Subcutaneous adipose tissue (tissue), 4 donors: ENCODE measurements around the gene SNED1. TPM values are rescaled to one million over a fixed set of nuclear protein-coding genes. Genes with fewer than 3 reads are reported as not detected.

Experiments
- total RNA-seq, 4 donors: library from RNA; depleted of rRNA; stranded (reverse); fragments of >200 nt; gene quantifications; one replicate each; pipeline ENCODE4 v1.1.0, GENCODE V29; 2016
- TF ChIP-seq, protein P1 (sequence below): fragments of 450-650 bp; IDR thresholded peaks from one replicate; pipeline ENCODE4 v1.5.1; 2016; ENCODE audit warnings: low read depth, mild to moderate bottlenecking, control low read depth, antibody characterized with exemption, moderate library complexity

SNED1 gene
- total RNA-seq, 4 donors from 2014 or later, result 34.9 to 83.3 (median 39.7) TPM

DNA sequence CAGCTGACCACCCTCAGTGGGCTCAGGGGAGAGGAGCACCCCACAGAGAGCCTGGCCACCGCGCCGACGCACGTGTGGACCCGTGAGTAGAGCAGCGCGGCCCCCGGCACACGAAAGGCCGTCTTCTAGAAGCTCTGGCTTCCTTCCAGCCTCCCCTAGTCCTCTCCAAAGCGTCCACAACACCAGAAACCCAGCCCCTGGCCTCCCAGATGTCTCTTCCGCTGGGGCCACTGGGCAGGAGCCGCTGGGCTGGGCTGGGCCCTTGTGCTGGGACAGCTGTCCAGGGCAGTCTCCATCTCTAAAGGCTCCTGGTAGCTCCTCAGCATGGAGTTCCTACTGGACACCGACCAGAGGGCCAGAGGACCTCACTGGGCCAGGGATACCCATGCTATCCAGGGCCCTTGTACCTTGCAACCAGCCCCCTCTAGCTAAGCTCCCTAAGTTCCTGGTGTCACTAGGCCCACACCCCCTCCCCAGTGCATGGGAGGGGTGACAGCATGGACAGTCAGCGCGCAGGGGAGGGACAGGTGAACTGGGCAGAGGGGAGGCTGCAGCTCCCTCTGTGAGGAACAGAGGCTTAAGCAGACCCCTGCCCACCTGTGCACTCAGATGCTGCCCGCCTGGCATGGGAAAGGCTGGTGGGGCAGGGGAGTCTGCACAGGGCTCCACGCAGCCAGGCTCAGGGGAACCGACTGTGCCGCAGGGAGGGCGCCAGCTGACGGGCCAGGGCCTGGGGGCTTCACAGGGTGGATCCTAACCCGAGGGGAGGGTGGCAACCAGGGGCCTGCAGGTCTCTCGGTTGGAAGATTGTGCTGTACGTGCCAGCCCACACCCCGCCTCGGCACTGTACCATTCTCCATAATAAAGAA lies 70.8 kb downstream of the SNED1 start:
- TF ChIP-seq, protein P1, sequence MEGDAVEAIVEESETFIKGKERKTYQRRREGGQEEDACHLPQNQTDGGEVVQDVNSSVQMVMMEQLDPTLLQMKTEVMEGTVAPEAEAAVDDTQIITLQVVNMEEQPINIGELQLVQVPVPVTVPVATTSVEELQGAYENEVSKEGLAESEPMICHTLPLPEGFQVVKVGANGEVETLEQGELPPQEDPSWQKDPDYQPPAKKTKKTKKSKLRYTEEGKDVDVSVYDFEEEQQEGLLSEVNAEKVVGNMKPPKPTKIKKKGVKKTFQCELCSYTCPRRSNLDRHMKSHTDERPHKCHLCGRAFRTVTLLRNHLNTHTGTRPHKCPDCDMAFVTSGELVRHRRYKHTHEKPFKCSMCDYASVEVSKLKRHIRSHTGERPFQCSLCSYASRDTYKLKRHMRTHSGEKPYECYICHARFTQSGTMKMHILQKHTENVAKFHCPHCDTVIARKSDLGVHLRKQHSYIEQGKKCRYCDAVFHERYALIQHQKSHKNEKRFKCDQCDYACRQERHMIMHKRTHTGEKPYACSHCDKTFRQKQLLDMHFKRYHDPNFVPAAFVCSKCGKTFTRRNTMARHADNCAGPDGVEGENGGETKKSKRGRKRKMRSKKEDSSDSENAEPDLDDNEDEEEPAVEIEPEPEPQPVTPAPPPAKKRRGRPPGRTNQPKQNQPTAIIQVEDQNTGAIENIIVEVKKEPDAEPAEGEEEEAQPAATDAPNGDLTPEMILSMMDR, result no peak

DNA sequence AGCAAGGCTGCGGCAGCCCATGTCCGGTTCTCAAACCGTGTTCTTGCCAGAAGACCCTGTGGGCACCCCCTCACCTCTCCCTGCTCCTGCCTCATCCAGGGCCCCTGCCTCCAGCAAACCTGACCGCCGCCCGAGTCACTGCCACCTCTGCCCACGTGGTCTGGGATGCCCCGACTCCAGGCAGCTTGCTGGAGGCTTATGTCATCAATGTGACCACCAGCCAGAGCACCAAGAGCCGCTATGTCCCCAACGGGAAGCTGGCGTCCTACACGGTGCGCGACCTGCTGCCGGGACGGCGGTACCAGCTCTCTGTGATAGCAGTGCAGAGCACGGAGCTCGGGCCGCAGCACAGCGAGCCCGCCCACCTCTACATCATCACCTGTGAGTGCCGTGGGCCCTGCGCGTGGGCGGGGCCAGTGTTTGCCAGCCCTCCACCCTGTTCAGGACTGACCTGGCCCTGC lies 71.4 kb downstream of the SNED1 start:
- TF ChIP-seq, protein P1, result no peak

DNA sequence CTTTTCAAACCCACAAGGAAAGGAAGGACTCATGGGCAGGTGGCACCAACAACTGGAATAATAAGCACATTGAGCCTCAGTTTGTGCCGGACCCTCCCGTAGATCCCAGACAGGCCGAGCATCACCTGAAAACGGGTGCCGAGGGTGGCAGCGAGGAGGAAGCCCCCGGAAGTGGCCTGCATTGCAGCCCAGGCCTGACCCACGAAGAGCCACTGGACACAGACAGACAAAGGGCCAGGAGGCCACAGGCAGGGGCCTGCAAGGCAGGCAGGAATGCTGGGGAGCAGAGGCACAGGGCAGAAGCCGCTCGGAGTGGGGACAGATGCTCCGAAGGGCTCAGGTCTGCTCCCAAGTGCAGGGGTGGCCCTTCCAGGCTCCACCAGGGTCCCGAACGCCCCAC lies 71.9 kb downstream of the SNED1 start:
- TF ChIP-seq, protein P1, result no peak

DNA sequence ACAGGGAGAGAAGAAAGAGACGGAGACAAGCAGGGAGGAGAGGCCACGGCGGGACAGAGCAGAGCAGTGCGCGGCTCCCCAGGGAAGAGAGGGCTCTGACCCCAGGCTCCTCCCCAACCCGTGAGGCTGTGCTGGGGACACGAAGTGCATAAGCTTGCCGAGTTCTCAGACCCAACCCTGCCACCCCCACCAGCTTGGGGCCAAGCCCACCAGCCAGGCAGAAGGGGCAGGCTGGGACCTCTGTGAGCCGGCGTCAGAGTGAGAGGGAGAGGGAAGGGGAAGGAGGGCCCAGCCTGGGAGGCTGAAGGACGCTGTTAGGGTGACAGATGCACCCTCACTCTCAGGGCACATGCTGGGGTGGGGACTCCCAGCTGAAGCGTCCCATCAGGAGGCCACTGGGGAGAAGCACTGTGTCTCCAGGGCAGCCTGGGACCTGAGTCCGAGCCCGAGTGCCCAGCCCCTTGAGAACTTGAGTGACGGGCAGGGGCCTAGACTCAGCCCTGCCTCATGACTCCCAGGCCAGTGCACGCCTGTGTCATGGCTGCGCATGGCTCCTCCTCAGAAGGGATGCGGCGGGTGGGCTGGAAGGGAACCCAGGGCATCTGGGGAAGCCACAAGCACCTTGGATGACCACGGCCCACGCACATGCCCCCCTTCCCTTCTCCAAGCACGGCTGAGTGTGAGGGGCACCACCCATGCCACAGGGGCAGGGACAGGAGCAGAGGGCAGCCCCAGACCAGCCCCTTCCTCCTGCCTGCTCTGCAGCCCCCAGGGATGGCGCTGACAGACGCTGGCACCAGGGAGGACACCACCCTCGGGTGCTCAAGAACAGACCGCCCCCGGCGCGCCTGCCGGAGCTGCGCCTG lies 72.6 kb downstream of the SNED1 start:
- TF ChIP-seq, protein P1, result no peak

DNA sequence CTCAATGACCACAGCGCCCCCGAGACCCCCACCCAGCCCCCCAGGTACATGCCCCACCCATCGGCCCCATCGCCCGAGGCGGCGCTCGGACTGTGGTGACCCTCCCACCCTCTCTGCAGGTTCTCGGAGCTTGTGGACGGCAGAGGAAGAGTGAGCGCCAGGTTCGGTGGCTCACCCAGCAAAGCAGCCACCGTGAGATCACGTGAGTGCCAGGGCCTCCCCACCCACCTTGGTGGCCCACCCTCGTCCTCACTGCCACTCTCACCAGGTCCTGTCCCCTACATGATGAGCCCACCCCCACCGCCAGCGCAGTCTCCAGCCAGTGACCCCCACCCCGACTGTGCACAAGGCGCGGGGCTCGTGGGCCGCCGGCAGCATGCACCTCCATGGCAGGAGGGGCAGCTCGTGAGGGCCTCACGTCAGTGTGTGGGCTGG lies 73.3 kb downstream of the SNED1 start:
- TF ChIP-seq, protein P1, result no peak

DNA sequence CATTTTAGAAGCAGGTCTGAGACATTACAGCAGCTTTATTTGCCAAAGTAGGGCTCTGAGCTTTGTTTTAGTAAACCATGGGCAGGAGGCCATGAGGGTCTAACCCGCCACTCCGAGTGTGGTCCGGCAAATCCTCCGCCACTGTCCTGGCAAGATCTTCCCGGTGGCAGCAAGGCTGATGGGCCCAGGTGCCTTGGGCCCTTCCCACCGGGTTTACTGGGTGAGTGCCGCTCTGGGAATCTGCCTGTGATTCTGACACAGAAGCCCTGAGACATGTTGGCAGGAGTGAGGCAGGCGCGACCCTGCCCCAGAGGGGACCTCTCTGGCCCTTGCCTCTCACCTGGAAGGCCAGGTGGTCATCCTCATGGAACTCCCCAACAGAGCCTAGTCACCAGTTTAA lies 73.7 kb downstream of the SNED1 start:
- TF ChIP-seq, protein P1, result no peak
